Hepatocyte (in vitro differentiated cells): ENCODE measurements around the gene USE1. TPM values are rescaled to one million over a fixed set of nuclear protein-coding genes. Genes with fewer than 3 reads are reported as not detected.
A peak's percentile ranks its signal among the peaks of the same experiment; 100 is the strongest.

ENCODE experiments used
- DNase-seq: peaks from one replicate; pipeline ENCODE4 v3.0.0-alpha.2; 2016; ENCODE audit warnings: low spot score
- H2AFZ ChIP-seq: fragments of 200-600 bp; sonication (generic); 2 replicates; pipeline ENCODE4 v1.6.0; 2016; ENCODE audit warnings: antibody characterized with exemption, mild to moderate bottlenecking
- H3K27ac ChIP-seq: fragments of 200-600 bp; sonication (generic); 2 replicates; pipeline ENCODE4 v1.5.1; 2016; ENCODE audit warnings: mild to moderate bottlenecking
- H3K27me3 ChIP-seq: fragments of 200-600 bp; sonication (generic); 2 replicates; pipeline ENCODE4 v1.6.1; 2016
- H3K36me3 ChIP-seq: fragments of 200-600 bp; sonication (generic); replicated peaks from 2 replicates; pipeline ENCODE4 v1.5.1; 2016; ENCODE audit warnings: low read depth; ENCODE audit not compliant: insufficient read depth
- H3K4me1 ChIP-seq: fragments of 200-600 bp; sonication (generic); 2 replicates; pipeline ENCODE4 v1.5.1; 2016; ENCODE audit warnings: mild to moderate bottlenecking, moderate library complexity; ENCODE audit not compliant: insufficient read depth
- H3K4me2 ChIP-seq: fragments of 200-600 bp; sonication (generic); 2 replicates; pipeline ENCODE4 v1.6.0; 2016
- H3K4me3 ChIP-seq: fragments of 200-600 bp; sonication (generic); 2 replicates; pipeline ENCODE4 v1.5.1; 2016; ENCODE audit warnings: mild to moderate bottlenecking
- H3K79me2 ChIP-seq: fragments of 200-600 bp; sonication (generic); 2 replicates; pipeline ENCODE4 v1.6.0; 2017; ENCODE audit warnings: mild to moderate bottlenecking
- H3K9me2 ChIP-seq: fragments of 200-600 bp; sonication (generic); replicated peaks from 2 replicates; pipeline ENCODE4 v1.6.0; 2017; ENCODE audit warnings: mild to moderate bottlenecking; ENCODE audit not compliant: insufficient read depth
- H3K9me3 ChIP-seq: fragments of 200-600 bp; sonication (generic); 2 replicates; pipeline ENCODE4 v1.5.1; 2016; ENCODE audit warnings: low read depth, mild to moderate bottlenecking
- H4K20me1 ChIP-seq: fragments of 200-600 bp; sonication (generic); 2 replicates; pipeline ENCODE4 v1.6.0; 2016; ENCODE audit warnings: mild to moderate bottlenecking; ENCODE audit not compliant: insufficient read depth, poor library complexity, severe bottlenecking
- CTCF ChIP-seq: fragments of 200-600 bp; sonication (generic); IDR thresholded peaks from 2 replicates; pipeline ENCODE4 v1.5.1; 2016; ENCODE audit warnings: antibody characterized with exemption, mild to moderate bottlenecking; ENCODE audit not compliant: poor library complexity
- EZH2 ChIP-seq: fragments of 200-600 bp; sonication (generic); IDR thresholded peaks from 2 replicates; pipeline ENCODE4 v1.6.1; 2016; ENCODE audit warnings: antibody characterized with exemption, mild to moderate bottlenecking, borderline replicate concordance
- EZH2phosphoT487 ChIP-seq: fragments of 200-600 bp; sonication (generic); IDR thresholded peaks from one replicate; pipeline ENCODE4 v1.6.1; 2018; ENCODE audit warnings: antibody characterized with exemption, mild to moderate bottlenecking, low read depth, moderate library complexity; ENCODE audit not compliant: unreplicated experiment, severe bottlenecking
- whole genome bisulfite sequencing: methylation state at CpG from one replicate; pipeline ENCODE4 v1.1.6; 2016; ENCODE audit warnings: low lambda C conversion rate; ENCODE audit errors: missing lambda C conversion rate; 5-methylcytosine and 5-hydroxymethylcytosine counted together
- polyA plus RNA-seq: library from polyadenylated mRNA; unstranded; fragments of >200 nt; fragmentation: Nextera tagmentation; extraction: Ambion mirVana; gene quantifications from 2 replicates; pipeline ENCODE4 v1.2.1, GENCODE V29; 2016
- total RNA-seq: library from RNA; depleted of rRNA; stranded (reverse); fragments of >200 nt; gene quantifications from 2 replicates; pipeline ENCODE4 v1.2.3, GENCODE V29; 2014

USE1 gene
- total and polyA plus RNA-seq, 2 experiments from 2014 or later = 26.9 to 46.7 TPM

DNA sequence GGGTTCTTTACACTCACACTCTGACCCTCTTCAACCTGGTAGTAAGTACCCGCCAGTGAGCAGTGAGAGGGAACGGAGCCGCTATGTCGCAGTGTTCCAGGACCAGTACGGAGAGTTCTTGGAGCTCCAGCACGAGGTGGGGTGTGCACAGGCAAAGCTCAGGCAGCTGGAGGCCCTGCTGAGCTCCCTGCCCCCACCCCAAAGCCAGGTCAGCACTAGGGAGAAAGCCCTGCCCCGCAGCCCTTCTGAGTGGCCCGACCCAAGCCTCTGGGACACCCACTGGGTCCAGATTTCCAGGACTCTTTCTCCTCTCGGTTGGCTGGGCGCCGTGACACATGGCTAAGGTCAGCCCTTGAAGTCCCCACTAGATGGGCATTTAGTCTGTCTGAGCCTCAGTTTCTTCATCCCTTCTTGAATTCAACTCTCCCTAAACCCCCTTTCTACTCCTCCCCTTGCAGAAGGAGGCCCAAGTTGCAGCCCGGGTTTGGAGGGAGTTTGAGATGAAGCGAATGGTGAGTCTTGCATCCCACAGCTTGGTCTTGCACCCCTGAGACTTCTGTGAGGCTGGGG is 12.7 kb downstream of the USE1 start:
- no peaks in the 10 kb centered on the region for H3K9me2 ChIP-seq
- no peak overlapping the region for H3K4me3 ChIP-seq
- peak overlapping the region; percentile 96 for H3K4me2 ChIP-seq
- peaks cover 10% of the 10 kb centered on the region for H3K4me1 ChIP-seq
- H3K27me3 ChIP-seq = no peaks in the 10 kb centered on the region
- H3K79me2 ChIP-seq = peaks cover 12% of the 10 kb centered on the region
- no peaks in the 10 kb centered on the region for H3K9me3 ChIP-seq
- H2AFZ ChIP-seq = no peak overlapping the region
- H3K36me3 ChIP-seq = no peaks in the 10 kb centered on the region
- TF ChIP-seq EZH2phosphoT487 (no peak), EZH2 (no peak), CTCF (no peak)
- WGBS = 59% methylated on average over 13 of the region's 13 CpGs
- H4K20me1 ChIP-seq = no peaks in the 10 kb centered on the region
- peak; percentile 40 for DNase-seq
- no peak overlapping the region for H3K27ac ChIP-seq

DNA sequence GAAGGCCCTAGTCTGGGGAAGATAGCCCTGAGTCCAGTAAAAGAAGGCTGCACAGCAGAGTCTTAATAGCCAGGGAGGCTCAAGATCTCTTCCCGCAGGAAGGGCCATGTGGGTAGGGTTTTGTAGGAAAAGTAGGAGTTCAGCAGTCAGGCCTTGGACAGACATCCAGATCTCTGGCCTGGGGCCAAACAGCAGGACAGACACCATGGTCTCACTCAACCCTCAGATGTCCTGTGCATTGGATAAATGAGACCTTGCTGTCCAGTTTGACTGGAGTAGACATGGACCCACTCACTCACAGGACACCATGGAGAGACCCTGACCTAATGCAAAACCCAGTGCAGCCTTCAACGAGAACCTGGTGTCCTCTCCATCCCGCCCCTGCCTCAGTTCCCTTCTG is 14.7 kb downstream of the USE1 start:
- peaks cover 14% of the 10 kb centered on the region for H4K20me1 ChIP-seq
- DNase-seq = peak; percentile 7
- no peaks in the 10 kb centered on the region for H3K27me3 ChIP-seq
- H3K79me2 ChIP-seq = peaks cover 30% of the 10 kb centered on the region
- no peak overlapping the region for H3K4me3 ChIP-seq
- 97% methylated on average over 3 of the region's 3 CpGs for WGBS
- H3K9me2 ChIP-seq = no peaks in the 10 kb centered on the region
- H3K36me3 ChIP-seq = no peaks in the 10 kb centered on the region
- peaks cover 12% of the 10 kb centered on the region for H3K4me1 ChIP-seq
- no peaks in the 10 kb centered on the region for H3K9me3 ChIP-seq
- TF ChIP-seq CTCF = no peak
- H3K4me2 ChIP-seq = no peak overlapping the region
- no peak overlapping the region for H3K27ac ChIP-seq
- H2AFZ ChIP-seq = no peak overlapping the region

- Histone ChIP-seq H2AFZ (no peak overlapping the region), H3K4me1 (peaks cover 27% of the 10 kb centered on the region), H3K9me3 (no peaks in the 10 kb centered on the region), H3K79me2 (peaks cover 37% of the 10 kb centered on the region), H3K4me3 (no peak overlapping the region), H3K4me2 (no peak overlapping the region), H3K9me2 (no peaks in the 10 kb centered on the region), H3K27me3 (no peaks in the 10 kb centered on the region), H3K36me3 (no peaks in the 10 kb centered on the region), H4K20me1 (peaks cover 27% of the 10 kb centered on the region), H3K27ac (no peak overlapping the region)
- TF ChIP-seq EZH2 (no peak), EZH2phosphoT487 (no peak), CTCF (no peak)
- no peak for DNase-seq
- WGBS = 97% methylated on average over 24 of the region's 25 CpGs
These were observed 17.1 kb downstream of the USE1 start for GRCh38 chr19:17232258-17232657.

DNA sequence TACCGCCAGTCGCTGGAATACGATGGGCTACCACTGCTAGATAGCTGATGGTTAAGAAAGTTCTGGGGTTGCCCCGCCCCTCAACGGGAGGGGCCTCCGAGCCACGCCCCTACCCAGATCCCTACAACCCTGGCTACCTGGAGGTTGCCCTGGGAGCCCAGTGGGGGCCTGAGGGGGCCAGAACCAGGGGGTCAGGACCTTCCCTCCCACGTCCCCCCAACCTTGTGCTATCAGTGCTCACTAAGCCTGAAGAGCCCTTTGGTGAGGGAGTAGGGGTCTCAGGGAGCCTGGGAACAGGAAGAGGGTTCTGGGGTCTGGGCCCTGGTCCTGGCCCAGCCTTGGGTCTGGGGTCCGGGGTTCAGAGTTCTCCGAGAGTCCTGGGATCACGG is 19.7 kb downstream of the USE1 start:
- peaks cover 29% of the 10 kb centered on the region for H3K4me1 ChIP-seq
- no peak for DNase-seq
- peak overlapping the region; percentile 89 for H3K4me2 ChIP-seq
- no peaks in the 10 kb centered on the region for H3K9me2 ChIP-seq
- H3K36me3 ChIP-seq = no peaks in the 10 kb centered on the region
- H3K9me3 ChIP-seq = no peaks in the 10 kb centered on the region
- WGBS = 54% methylated on average over 11 of the region's 11 CpGs
- peaks cover 27% of the 10 kb centered on the region for H4K20me1 ChIP-seq
- TF ChIP-seq EZH2 (no peak), EZH2phosphoT487 (no peak), CTCF (no peak)
- H3K27me3 ChIP-seq = no peaks in the 10 kb centered on the region
- peaks cover 61% of the 10 kb centered on the region for H3K79me2 ChIP-seq
- no peak overlapping the region for H2AFZ ChIP-seq
- peak overlapping the region; percentile 53 for H3K27ac ChIP-seq
- no peak overlapping the region for H3K4me3 ChIP-seq
